Activated effector memory CD4-positive, alpha-beta T cell treated with Interleukin-2 at 50 U/mL for 16 hours (primary cell): Measurements from ENCODE around the gene TECPR1.

Experiments used
- DNase-seq: peaks from one replicate; pipeline ENCODE4 v3.0.0-alpha.2; 2020

Gene TECPR1

DNA sequence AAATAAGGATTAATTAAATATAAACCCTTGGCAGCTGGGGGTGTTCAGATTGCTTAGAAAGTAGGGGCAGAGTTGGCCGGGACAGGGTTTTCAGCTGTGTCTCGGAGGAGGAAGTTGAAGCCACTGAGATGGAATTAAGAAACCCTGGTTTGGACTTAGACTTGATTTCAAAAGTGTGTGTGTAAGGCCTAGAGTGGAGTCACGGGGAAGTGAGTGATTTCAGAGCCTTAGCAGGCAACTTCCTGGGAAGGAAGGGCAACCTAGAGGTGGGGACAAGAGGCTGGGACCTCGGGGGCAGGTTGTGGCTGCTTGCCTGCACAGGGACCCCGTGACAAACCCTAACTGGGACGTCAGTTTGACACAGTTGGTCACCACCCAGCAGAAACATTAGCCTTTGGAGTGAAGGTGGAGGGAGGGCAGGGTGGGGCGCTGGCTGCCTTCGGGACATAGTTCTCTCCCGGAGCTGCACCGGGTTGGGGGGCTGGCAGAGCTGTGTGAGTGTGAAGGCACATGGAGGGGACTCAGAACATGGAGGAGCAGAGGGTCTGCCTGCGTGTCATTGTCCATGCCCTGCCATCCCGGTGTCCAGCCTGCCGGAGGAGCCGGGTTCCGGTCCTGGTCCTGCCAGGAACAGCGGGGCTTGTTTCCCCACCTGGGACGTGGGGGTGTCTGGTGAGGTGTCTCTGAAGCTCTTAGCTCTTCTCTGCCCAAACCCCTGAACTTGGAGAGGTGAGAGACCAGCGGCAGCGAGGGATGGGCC is 31.3 kb upstream of the TECPR1 start:
- no peak for DNase-seq

- no peak for DNase-seq
These were observed 30.7 kb upstream of the TECPR1 start for GRCh38 chr7:98282703-98283102.

- no peak for DNase-seq
These were observed 29.9 kb upstream of the TECPR1 start for GRCh38 chr7:98281757-98282606.

DNA sequence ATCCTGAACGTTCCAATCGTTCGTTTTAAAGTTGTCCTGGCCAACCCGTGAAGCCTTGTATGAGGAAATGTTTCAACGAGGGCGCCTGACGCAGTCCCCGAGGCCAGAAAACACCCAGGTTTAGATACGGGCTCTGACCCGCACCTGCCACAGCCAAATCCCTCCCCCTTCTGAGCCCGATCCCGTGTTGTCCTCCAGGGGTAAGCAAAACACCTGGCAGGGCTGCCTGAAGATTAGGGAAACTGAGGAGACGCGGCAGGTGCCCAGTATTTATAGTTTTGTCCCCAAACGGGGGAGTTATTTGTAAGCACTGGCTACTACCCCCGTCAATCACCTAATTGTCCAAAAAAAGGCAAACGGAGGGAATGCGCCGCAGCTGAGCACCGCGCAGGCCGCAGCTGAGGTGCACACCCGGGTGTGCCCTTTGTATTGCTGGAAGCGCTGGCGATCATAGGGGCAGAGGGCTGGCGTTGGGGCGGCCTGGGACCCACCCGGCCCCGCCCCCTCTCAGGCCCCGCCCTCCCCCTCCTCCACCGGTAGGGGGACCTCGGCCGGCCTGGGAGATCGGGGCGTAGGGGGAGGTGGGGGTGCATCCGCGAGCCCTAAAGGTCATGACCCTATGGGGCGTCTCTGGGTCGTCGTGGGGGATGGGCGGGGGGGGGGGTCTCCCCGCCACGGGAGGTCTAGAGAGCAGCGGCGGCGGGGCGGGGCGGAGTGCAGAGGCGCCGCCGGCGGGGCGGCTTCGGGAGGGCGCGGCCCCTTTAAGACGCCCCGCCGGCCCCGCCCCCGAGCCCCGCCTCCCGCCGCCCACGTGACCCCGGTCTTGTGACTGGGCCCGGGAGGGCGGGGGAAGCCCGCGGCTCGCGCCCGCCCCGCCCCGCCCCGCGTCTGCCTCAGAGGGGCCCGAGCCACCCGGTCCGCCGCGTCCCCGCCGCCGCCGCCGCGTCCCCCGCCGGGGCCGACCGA is 29.0 kb upstream of the TECPR1 start, which contains the start of gene BRI3:
BRI3 (plus strand) TSS at position 896 of the 966 bp plus-strand sequence. CDS start 110 bp downstream, outside the sequence.
- DNase-seq = peak; percentile 87

DNA sequence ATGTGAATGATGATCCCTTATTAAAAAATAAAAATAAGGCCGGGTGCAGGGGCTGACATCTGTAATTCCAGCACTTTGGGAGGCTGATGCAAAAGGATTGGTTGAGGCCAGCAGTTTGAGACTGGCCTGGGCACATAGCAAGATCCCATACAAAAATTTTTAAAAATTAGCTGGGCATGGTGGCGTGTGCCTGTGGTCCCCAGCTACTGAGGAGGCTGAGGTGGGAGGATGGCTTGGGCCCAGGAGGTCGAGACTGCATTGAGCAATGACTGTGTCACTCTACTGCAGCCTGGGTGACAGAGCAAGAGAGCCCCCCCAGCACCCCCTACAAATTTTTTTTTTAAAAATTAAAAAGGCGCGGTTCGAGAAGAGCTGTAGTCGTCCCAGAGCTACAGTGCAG is 28.3 kb upstream of the TECPR1 start:
- DNase-seq = no peak

DNA sequence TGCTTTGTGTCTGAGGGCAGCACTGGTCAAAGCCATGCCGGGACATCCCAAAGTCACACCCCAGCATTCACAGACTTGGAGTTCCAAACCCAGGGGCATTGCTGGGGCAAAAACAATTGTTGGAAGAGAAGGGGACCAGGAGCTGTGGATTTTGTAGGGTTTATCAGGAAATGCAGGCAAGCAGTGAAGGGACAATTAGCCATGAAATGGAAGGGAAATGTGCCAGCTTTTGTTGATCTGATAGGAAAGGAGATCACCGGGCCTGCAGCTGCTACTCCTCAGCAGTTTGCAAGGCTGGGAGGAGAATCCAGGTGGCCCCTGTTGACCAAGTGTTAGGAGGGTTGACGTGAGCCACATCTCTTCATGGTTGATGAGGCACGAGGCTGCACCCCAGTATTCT is 26.9 kb upstream of the TECPR1 start:
- DNase-seq = no peak

- no peak for DNase-seq
These were observed 26.4 kb upstream of the TECPR1 start for GRCh38 chr7:98278408-98278807.

- no peak for DNase-seq
These were observed 24.3 kb upstream of the TECPR1 start for GRCh38 chr7:98276241-98276761.

- DNase-seq = no peak
These were observed 15.3 kb upstream of the TECPR1 start for GRCh38 chr7:98267303-98267702.

- no peak for DNase-seq
These were observed 14.8 kb upstream of the TECPR1 start for GRCh38 chr7:98266840-98267239.

GRCh38 chr7:98265841-98266271 is 13.8 kb upstream of the TECPR1 start:
- no peak for DNase-seq

GRCh38 chr7:98257701-98258100 is 5.7 kb upstream of the TECPR1 start:
- no peak for DNase-seq

GRCh38 chr7:98256431-98256830 is 4.4 kb upstream of the TECPR1 start:
- no peak for DNase-seq

DNA sequence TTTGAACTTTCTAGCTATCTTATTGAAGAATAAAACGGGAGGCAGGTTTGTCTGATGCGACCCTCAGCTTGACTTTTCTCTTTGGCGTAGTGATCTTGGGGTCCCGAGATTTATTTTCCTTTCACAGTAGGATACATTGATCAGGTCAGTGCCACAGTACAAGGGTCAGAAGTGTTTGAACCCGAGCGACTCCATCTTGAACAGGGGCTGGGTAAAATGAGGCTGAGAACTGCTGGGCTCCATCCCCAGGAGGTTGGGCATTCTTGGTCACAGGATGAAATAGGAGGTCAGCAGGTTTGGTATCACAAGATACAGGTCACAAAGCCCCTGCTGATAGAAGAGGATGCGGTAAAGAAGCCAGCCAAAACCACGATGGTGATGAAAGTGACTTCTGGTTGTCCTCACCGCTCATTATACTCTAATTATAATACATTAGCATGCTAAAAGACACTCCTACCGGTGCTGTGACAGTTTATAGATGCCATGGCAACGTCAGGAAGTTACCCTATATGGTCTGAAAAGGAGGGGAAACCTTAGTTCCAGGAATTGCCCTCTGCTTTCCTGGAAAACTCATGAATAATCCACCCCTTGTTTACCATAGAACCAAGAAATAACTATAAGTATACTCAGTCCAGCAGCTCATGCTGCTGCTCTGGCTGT is 3.0 kb upstream of the TECPR1 start:
- DNase-seq = no peak

DNA sequence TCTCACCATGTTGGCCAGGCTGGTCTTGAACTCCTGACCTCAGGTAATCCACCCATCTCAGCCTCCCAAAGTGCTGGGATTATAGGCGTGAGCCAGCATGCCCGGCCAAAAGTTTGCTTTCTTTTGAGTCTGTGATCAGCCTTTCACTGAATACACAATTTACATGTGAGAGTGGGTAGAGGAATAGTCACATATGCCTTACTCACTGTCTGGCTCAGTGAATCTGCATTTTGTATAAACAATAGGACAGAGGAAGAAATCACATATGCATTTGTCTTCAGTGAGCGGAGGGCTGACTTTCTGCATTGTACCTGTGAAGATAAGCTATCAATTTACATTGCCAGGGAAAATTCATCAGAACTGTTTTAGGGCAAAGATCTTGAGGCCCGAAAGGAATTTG is 2.5 kb upstream of the TECPR1 start:
- no peak for DNase-seq

DNA sequence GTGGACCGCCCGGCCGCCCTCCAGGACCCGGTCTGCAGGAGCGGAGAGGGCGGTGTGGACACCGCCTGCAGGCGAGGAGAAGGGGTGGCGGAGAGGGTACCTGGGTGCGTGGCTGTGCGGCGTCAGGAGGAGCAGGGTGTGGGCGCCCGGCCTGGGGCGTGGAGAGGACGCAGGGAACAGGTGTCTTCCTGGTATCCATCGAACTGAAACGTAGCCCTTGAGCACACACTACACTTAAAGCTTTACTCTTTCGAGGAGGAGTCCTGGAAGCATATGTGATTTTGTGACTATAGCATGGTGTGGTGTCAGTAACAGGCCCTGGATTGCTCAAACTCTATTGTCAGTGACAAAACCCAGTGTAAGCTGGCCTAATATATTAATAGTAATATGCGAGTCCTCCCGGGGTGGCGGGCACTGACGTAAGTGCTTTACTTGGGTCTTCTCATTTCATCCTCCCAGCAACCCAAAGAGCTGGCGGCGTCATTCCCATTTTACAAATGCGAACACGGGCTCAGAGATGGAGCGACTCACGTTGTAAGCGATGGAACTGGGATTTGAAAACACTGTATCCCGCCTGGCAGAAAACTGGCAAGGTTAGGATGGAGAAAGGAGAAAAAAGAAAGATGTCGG is 508 bp upstream of the TECPR1 start:
- DNase-seq = no peak

DNA sequence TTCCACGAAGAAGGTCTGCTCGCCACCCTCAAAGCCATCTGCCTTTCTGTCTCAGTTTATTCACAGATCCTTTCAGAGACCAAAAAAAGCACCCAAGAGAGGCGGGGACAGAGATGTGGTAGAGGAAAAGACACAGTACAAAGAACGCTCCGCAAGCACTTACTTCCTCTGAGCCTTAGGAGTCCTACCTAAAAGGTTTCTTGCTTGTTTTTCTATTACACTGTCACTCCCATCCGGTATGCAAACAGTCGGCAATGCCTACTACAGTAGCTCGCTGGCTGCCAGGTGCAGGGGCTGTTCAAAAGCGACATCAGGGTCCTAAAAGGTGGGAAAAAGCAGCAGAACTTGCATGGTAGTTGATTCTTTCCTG is 816 bp downstream of the TECPR1 start:
- peak; percentile 34 for DNase-seq

GRCh38 chr7:98250789-98251188 is 1.2 kb downstream of the TECPR1 start:
- DNase-seq = peak; percentile 24

DNA sequence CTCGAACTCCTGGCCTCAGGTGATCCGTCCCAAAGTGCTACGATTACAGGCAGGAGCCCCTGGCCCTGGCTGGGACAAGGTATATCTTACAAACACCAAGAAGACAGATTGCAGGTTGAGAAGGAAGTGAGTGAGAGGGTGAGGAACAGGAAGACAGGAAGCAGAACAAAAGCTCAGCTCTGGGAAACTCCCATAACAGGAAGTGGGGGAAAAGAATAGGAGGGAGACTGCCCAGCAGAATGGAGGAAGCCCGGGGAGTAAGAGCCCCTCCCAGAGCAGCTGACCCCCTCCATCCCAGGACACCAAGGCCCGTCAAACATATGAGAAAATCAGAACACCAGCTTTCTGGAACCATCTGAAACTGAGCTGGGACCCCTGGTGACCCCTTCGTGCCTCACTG is 2.9 kb downstream of the TECPR1 start:
- no peak for DNase-seq

- no peak for DNase-seq
These were observed 3.9 kb downstream of the TECPR1 start for GRCh38 chr7:98248156-98248555.

- DNase-seq = no peak
These were observed 7.2 kb downstream of the TECPR1 start for GRCh38 chr7:98244871-98245270.

DNA sequence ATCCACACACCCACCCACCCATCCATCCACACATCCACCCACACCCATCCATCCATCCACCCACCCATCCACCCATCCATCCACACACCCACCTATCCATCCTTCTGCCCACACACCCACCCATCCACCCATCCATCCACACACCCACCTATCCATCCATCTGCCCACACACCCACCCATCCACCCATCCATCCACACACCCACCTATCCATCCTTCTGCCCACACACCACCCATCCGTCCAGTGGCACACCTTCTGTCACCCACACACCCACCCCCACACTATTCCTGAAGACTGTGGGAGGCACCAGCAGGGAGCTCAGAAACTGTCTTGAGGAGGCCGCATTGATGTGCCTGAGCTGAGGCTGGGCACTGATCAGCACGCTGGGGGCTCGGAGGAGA is 9.1 kb downstream of the TECPR1 start:
- no peak for DNase-seq
